Measurements from ENCODE around the gene POLE3.
"Not testable (repeated sequence)": the region's sequence is repeated elsewhere in the genome, so short reads cannot be mapped to it uniquely, and the experiment has no call there.

The POLE3 gene

DNA sequence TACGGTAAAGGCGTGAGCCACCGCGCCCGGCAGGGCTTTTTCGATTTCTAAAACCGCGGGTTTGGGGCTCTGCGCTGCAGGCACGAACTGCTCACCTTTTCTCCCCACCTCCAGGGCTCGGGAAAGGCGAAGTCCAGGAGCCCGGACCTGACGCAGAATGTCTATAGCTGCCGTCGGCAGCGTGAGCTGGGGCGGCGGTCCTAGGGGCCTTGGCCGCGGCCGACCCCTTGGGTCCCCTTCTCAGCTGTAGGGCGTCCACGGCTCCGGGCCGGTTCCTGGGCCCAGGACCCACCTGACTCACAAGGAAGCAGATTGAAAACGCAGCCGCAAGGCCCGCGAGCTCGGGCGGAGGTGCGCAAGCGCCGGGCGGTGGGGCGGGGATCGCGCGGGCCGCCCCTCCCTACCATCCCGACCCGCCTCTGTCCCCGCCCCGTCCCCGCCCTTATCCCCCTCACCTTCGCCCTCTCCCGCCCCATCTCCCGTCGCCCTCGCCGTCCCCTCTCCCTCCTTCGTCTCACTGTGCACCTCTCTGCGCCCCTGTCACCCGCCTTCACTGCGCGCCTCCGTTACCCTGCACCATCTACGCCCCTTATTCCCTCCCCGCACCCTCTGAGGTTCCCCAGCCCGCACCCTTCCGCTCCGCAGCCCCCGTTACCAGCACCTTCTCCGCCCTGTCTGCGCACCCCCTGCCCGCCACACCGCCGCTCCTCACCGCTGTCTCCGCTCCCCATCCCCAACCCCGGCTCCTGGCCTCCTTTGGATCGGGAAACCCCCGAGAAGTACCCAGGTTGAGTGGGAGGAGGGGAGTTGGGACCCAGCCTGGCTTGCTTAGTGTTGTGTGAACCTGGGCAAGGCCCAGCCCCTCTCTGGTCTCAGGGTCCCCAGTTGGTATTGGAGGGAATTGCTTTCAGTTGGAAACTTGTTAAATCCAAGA lies 33.6 kb downstream of the POLE3 start, which contains the start of gene HDHD3:
TSS of gene HDHD3 (minus strand) at position 353 of the 934 bp plus-strand sequence. CDS start 2,632 bp downstream, outside the sequence.
- peak; percentile 58 for DNase-seq (ENCODE audit: low read depth)

DNA sequence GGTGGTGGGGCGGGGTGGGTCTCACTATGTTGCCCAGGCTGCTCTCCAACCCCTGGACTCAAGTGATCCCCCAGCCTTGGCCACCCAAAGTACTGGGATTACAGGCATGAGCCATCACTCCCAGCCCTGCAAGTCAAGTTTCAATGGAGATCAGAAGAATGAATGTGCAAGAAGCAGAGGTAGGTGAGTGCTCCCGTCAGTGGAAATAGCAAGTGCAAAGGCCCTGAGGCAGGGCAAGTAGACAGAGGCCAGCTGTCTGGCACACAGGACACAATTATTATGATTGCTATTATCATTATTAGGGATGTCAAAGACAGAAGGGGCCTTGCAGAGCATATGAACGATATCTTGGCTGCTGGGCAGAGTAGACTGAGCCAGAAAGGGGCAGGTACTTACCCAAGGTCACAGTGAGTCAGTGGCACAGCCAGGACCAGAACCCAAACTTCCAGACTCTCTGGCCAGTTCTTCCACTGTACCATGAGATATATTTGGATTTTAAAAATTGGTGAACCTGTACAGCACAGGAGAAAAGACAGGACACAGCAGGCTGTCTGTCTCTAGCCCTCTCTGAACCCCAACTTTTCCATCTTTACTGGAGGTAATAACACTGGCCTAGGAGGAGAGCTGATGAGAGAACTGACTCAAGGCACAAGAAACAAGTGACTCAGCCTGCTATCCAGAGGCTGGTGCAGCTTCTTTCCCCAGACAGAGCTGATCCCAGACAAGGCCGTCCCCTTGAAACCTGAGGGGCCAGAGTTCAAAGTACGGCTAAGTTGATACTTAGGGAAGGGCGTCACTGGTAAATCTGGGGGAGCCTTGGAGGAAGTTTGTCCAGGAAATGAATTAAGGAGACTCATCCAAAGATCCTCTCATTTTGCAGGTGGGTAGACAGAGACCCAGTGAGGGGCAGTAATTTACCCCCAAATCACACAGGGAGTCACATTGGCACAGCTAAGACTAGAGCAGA lies 35.1 kb downstream of the POLE3 start:
- DNase-seq (ENCODE audit: low read depth), result no peak

DNA sequence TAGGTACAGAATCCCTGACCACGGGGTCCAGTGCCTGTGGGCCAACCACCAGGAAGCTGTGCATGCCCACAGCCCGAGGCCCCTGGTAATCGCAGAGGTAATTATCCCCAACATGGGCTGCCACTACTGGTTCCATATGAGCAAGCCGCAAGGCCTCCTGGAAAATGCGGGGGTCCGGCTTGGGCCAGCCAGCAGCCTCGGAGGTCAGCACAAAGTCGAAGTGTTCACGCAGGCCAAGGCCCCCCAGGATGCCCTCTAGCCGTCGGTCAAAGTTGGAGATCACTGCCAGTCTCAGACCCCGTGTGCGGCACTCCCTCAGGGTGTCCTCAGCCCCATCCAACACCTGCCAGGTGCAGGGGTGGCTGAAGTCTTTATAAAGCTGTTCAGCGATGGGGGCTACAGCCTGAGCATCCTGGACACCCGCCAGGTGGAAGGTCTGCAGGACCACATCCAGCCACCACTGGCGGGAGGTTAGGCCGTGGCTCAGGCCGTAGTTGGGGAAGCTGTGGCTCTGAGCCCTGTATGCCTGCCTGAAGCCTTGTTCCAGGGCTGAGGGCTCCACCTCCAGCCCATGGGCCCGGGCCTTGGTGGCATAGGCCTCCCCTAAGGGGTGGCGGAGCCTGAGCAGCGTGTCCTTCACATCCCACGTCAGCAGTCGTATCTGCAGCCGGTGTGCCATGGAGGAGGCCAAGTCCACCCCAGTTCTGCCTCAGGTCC lies 36.6 kb downstream of the POLE3 start:
- no peak for DNase-seq (ENCODE audit: low read depth)

DNA sequence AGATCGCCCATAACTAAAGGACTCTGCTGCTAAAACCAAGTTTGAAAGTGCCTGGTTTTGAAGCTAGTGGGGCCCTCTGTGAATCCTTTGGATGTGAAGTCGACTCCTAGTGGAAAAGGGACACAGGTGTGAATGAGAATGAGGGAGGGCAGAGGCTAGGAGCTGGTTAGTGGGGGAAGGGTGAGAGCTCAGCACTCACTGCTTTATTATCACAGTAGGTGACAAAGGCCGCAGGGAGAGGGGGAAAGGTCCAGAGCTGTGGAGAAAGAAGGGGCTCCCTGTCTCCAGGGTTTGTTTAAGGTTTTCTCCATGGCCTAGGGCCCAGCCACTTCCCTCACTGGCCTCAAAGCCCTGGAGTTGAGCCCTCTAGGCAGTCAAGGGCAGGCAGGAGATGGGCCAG lies 37.2 kb downstream of the POLE3 start:
- DNase-seq (ENCODE audit: low read depth), result no peak

DNA sequence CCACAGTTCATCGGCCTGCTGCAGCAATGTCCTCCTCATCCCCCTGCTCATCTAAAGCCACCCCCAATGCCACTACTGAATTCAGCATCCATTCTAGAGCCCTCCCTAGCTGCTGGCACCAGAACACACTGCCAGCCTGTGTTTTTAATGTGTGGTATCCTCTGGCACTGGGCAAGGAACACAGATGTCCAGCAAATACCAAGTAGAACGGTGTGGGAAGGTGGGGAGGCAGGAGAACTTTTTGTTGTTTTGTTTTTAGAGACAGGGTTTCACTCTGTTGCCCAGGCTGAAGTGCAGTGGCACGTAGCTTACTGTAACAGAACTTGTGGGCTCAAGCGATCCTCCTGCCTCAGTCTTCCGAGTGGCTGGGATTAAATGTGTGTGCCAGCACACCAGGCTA lies 38.4 kb downstream of the POLE3 start:
- DNase-seq (ENCODE audit: low read depth), result no peak

DNA sequence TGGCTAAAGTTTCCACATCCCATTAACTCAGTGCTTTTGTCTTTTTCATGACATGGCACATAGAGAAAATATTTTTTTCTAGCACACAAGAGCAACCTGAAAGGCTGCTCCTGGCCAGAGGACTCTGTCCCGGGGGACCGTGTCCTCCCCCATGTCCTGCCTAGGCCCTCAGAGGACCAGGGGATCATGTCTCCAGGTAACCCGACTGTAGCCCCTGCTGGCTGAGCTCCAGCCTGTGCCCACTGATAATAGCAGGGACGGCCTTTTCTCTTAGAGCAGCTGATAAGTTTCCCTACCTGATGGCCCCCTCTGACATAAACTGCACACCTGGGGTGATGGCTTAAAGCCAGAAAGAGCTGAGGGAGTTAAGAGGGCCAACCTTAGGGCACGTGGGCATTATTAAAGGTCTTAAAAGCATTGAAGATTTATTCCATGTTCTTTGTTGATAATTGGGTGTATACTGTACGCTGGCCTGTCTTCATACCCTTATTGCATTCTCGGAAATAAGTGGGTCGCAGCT lies 39.6 kb downstream of the POLE3 start:
- DNase-seq (ENCODE audit: low read depth), result no peak

DNA sequence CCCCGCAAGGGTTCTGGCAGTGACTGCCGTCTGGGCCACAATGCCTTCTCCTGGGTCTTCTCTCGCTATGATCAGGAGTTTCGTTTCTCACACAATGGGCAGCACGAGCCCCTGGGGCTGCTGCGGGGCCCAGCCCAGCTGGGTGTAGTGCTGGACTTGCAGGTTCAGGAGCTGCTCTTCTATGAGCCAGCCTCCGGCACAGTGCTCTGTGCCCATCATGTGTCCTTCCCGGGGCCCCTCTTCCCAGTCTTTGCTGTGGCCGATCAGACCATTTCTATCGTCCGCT lies 40.7 kb downstream of the POLE3 start:
- no peak for DNase-seq (ENCODE audit: low read depth)

DNA sequence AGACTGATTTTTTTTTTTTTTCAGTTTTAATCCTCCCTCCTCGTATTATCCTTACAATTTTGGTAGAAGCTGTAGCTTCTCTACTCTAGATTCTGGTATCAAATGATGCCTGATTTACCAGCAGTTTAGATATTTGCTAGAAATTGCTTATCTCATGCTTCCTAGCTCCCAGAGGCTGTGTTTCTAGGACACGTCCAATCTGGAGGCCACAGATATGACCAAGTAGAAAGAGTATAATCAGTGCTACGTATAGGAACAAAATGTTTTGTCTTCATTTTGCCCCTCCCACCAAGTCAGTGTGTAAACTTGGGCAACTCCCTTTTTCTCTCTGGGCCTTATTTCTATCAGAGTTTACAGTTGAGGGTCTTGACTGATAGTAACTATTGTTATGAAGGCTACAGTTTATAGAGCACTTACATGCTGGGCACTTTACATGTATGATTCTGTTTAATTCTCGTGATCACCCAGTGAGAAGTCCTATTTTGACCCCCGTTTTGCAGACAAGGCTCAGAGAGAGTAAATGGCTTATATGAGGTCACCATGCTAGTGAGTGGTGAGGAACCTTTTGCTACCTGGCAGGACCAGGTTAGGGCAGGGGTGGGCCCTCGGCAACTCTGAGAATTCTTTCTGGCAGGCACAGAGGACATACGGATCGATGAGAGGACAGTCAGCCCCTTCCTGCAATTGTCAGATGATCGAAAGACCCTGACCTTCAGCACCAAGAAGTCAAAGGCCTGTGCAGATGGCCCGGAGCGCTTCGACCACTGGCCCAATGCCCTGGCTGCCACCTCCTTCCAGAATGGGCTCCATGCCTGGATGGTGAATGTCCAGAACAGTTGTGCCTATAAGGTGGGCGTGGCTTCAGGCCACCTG lies 41.3 kb downstream of the POLE3 start:
- DNase-seq (ENCODE audit: low read depth), result no peak

DNA sequence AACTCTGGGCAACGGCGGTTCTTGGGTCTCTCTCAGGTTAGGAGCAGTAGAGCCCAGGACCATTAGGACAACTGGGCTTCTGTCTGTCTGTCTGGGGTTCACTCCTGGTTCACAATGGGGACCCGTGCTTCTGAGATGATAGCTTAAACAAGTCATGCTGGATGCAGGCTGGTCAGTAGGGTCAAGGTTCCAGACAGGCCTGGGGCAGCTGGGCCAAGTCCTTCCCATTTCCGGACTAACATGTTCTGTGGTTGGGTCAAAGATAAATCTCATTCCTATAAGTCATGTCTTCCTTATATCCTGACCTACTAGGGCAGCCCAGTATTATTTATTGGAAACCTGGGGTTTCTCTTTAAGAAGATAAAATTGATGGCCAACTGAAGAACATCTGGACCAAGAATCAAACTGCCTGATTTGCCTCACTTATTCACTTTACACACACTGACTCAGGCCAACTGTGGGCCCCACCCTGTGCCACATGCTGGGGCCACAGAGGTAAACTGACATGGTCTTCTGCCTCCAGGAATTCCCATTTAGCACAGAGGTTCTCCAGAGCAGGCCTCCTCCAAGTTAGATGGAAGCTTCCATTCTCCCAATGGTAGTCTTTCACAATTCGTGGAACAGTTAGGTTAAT lies 42.0 kb downstream of the POLE3 start:
- no peak for DNase-seq (ENCODE audit: low read depth)

DNA sequence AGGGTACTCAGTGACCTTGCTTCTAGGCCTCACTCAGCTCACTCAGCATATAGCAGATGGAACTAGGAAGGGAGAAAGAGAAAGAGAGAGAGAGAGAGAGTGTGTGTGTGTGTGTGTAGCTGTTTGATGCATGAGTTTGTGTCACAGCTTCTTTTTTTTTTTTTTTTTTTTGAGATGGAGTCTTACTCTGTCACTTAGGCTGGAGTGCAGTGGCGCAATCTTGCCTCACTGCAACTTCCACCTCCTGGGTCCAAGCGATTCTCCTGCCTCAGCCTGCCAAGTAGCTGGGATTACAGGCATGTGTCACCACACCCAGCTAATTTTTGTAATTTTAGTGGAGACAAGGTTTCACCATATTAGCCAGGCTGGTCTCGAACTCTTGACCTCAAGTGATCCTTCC lies 44.8 kb downstream of the POLE3 start:
- DNase-seq (ENCODE audit: low read depth), result not testable (repeated sequence)

DNA sequence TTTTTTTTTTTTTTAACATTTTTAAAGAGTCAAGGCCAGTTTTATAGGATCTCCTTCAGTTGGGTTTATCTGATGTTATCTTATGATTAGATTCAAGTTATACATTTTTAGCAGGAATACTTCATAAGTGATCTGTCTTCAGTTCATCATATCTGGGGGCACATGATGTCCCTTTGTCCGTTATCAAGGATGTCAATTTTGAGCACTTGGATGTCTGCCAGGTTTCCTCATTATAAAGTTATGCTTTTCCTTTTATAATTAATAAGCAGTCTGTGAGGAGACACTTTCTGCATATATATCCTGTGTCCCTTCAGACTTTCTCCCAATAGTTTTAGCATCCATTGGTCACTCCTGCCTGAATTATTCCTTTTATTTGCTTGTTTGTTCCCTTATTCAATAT lies 45.5 kb downstream of the POLE3 start:
- DNase-seq (ENCODE audit: low read depth), result no peak

DNA sequence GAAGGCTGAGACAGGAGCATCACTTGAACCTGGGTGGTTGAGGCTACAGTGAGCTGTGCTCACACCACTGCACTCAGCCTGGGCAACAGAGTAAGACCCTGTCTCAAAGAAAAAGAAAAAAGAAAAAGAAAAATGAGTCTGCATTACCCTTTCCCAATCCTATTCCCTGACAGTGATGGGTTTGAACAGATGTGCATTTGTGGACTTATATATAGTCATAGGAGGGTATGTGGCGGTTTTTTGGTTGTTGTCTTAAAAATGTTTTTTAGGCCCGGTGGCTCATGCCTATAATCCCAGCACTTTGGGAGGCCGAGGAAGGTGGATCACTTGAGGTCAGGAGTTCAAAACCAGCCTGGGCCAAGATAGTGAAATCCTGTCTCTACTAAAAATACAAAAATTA lies 47.1 kb downstream of the POLE3 start:
- DNase-seq (ENCODE audit: low read depth), result no peak

DNA sequence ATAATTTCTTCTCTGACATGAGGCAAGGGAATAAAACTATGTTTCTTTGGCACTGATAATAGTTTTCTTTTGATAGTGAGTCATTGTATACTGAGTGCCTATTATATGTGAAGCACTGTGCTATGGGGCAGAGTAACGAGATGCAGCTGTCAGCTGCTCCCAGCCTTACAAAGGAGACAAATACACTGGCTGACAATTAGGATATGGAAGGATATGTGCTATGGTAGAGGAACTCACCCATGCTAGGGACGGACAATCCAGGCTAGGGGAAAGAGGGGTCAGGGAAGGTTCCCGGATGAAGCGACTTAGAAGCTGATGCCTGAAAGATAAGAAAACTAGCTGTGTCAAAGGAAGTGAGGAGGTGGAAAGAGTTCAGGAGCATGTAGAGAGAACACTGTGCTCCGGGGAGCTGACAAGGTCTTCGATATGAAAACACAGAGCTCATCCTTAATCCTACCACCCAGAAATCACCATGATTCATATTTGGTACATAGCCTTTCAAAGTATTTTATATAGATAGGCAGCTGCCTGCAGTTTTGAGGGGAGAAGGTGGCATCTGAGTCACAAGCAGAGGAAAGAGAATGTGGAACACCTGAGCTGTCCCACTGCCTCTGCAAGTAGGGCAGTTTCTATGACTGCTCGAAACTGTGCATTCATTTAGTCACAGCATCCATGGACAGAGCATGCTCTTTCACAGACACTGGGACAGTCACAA lies 49.0 kb downstream of the POLE3 start:
- no peak for DNase-seq (ENCODE audit: low read depth)

DNA sequence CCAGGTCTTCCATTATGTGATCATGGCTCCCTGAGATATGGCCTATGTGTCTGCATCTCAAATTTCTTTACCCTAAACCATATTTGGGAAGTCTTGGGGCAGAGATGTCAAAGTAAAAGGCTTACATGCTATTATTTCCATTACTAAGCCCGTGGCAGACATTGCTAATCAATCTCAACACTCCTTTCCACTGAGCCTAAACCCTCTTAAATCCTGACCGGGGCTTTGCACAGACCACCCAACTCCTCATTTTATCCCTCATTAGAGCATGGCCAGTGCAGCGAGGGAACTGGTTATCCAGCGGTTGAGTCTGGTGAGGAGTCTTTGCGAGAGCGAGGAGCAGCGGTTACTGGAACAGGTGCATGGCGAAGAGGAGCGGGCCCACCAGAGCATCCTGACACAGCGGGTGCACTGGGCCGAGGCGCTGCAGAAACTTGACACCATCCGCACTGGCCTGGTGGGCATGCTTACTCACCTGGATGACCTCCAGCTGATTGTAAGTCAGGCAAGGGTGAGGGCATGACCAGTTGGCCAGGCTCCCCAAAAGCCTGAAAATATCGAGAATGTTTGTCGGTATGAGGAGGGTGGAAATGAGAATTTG lies 50.1 kb downstream of the POLE3 start:
- DNase-seq (ENCODE audit: low read depth), result no peak

DNA sequence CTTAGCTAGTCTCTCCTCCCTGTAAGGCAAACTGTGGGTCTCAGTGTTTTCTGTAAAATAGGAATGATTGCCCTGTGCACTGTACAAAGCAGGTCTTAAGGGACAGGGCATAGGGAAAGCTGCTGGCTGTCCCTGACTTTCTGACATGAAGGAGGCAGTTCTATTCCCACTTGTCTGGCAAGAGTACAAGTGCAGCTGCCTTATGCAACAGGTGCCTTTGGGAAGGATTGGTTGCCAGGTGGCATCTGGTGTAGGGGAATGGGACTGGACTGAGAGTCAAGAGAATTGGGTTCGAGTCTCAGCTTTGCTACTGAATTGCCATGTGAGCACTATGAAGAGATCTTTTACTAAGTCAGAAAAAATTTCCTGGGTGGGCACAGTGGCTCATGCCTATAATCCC lies 51.1 kb downstream of the POLE3 start:
- no peak for DNase-seq (ENCODE audit: low read depth)

All from stimulated activated CD8-positive, alpha-beta memory T cell treated with anti-CD3 and anti-CD28 coated beads, Interleukin-12 subunit alpha, Interleukin-12 subunit beta, amount 100 ng/mL, for 1 hour (primary cell).